ENCODE measurements around the gene HBS1L.

The HBS1L gene

GRCh38 chr6:134948691-134949090 is 105.9 kb downstream of the HBS1L start:
- no peak for DNase-seq (ENCODE audit: low read depth)

DNA sequence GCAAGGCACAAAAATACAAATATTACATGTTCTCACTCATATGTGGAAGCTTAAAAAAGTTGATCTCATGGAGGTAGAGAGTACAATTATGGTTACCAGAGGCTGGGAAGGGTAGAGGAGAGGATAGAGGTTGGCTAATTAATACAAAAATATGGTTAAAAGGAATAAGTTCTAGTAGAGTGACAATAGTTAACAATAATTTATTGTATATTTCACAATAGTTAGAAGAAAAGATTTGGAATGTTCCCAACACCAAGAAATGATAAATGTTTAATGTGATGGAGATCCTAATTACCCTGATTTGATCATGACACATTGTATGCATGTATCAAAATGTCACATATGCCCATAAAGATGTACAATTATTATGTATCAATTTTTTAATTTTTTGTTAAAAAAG is 106.5 kb downstream of the HBS1L start:
- DNase-seq (ENCODE audit: low read depth), result no peak

- DNase-seq (ENCODE audit: low read depth), result no peak
These were observed 109.6 kb downstream of the HBS1L start for GRCh38 chr6:134945045-134945444.

GRCh38 chr6:134943522-134944111 is 111.0 kb downstream of the HBS1L start:
- no peak for DNase-seq (ENCODE audit: low read depth)

DNA sequence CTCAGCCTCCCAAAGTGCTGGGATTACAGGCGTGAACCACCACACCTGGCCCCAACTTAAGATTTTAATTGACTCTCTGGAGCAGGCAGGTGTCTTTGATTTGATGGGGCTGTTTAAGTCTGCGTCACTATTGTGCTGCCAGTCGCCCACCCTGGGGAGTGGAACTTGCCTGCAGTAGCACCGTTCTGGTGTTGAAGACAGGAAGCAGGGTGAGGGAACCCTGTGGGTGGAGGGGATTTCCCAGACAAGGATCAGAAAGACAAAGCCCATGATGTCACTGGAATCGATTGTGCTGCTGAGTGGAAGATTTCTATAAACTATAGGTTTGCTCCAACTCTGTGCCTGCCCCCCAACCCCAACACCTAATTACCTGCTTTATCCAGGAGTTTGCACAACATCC is 115.7 kb downstream of the HBS1L start:
- DNase-seq (ENCODE audit: low read depth), result no peak

DNA sequence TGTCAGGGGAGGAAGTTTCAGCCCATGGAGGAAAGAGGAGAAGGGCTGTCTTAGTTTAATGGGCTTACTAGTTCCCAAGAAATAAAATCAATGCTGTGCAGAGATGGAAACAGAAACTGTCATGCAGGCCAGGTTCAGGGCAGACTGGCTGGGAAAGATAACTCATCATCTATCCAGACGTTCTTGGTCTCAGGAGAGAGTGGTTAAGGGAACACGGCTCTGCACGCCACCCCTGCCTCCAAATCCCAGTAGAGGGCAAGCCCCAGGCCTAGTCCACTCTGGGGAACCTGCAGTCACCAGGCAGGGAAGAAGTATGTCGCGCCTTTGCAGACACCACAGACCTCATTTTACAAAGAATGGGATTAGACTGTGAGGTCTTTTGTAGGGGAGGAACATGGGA is 117.2 kb downstream of the HBS1L start:
- DNase-seq (ENCODE audit: low read depth), result no peak

GRCh38 chr6:134936931-134937330 is 117.7 kb downstream of the HBS1L start:
- peak; percentile 76 for DNase-seq (ENCODE audit: low read depth)

GRCh38 chr6:134936476-134936875 is 118.1 kb downstream of the HBS1L start:
- DNase-seq (ENCODE audit: low read depth), result no peak

DNA sequence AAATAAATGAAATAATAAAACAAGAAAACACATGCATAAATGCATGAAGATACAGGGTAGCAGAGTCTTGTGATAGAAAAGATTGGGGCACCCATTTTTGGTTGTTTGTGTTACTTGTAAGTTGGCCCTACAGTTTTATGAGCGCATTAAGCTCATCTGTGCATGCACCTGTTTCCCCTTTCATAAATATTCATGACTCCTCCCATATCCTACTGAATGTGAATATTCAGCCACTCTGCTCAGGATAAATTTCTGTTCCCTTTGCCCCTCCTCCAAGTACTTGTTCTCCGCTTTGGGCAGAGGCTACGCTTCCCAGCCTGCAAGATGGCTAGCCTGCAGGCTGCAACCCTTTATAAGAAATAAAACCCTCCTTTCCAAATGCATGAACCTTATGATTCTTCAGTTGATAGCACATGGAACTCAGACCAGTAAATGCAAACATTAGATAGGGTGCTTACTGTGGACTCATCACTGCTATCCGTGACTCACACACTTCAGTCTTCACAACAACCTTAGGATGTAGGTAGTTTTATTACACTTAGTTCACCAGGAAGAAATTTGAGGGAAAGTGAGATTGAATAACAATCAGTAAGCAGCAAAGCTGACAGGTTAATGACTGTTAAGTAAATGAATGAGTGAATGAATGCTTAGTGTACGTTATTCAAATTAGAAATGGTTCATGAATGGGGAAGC is 119.7 kb downstream of the HBS1L start:
- no peak for DNase-seq (ENCODE audit: low read depth)

DNA sequence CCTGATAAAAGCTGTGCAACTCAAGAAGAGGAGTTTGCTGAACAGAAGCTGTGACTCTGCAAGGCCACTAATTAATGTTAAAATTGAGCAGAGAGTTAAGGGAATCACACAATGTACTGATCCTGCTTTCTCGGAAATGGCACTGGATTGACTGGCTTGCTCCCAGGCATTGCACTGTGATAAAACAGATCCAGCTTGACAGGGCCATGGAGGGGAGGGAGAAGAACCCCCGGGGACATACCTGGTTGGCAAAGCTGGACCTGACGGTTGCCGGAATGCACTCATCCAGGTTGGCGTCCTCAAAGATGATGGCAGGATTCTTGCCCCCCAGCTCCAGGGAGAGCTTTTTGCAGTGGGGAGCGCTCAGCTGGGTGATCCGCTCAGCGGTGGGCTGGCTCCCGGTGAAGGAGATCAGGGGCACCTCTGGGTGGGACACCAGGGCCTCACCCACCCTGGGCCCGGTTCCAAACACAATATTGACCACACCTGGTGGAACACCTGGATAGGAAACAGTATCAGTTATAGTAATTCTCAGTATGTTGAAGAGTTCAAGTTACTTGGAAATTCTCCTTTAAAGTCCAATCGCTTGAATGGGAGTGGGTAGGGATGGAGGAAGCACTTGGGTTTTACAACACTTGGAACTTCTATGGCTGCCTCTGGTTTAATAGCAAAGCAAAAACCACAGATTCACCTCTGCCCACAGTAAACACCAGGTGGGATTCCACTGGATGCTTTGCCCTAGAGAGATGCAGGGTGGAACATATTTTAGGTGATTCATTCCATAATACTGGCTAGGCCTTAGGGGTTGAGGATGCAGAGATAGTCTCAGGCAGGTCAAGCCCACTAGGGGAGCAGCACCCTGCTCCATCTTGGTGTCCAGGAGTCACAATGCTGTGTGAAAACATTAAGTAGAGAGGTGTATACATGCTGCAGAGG is 121.8 kb downstream of the HBS1L start:
- DNase-seq (ENCODE audit: low read depth), result no peak

GRCh38 chr6:134932098-134932497 is 122.5 kb downstream of the HBS1L start:
- no peak for DNase-seq (ENCODE audit: low read depth)

DNA sequence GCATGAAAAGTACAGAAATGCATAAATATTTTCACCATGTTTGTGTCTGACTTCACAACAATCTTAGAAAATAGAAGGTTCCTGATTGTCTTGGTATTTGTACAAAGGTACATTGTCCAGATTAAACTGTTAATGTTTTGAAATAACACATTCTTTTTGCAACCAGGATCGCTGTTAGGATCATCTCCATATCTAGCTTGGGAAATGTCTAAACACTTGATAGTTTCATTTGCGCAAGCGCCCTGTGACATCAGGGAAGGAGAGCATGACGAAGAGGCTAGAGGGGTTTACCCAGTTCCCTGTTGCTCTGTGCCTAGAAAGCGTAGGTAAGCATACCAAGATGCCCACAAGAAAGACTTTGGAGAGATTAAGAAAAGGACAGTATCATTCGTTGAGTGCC is 124.2 kb downstream of the HBS1L start:
- no peak for DNase-seq (ENCODE audit: low read depth)

DNA sequence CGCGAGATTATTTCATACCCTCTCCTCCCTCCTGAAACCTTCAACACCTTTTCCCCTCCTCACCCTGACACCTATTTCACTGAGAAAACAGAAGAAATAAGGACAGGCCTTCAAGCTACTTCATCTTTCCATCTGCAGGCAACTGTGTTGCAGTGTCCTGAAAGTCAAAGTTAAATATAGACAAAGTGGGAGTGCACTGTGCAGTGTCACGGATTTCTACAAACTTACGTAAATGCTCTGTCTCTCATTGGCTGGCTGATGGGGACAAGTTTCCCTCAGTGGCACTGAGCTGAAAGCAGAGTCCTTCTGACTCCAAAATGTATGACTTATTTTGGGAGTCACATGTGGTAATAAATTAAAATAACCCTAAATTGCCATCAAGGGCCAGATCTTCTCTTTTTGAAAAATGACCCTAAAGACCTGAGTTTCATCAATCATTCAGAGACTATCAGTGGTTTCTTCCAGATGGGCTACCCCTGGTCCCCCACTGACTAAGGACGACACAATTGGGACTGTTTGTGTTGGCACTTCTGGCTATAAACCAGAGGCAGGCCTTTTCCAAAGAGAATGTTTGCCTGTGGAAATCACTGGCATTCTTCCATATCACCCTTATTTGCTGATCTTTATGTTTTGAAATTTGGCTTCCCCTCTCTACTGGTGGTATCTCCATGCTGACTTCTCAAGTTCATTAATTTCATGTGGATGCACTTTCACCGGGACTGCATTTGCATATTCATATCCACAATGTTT is 126.3 kb downstream of the HBS1L start:
- DNase-seq (ENCODE audit: low read depth), result no peak

DNA sequence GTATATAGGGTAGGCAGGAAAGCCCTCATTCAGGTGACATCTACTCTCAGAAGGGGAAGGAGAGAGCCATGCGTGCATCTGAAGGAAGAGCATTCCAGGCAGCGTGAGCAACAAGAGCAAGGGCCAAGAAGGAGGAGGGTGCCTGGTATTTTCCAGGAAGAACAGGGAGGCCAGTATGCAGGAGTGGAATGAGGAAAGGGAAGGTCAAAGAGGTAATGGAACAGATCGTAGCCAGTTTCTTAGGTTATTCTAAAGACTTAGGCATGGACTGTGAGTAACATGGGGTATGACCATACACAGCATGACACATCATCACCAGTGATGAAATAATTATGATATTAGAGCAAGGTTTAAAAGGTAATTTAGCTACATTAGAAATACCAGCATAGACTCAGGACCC is 128.8 kb downstream of the HBS1L start:
- DNase-seq (ENCODE audit: low read depth), result peak; percentile 16

DNA sequence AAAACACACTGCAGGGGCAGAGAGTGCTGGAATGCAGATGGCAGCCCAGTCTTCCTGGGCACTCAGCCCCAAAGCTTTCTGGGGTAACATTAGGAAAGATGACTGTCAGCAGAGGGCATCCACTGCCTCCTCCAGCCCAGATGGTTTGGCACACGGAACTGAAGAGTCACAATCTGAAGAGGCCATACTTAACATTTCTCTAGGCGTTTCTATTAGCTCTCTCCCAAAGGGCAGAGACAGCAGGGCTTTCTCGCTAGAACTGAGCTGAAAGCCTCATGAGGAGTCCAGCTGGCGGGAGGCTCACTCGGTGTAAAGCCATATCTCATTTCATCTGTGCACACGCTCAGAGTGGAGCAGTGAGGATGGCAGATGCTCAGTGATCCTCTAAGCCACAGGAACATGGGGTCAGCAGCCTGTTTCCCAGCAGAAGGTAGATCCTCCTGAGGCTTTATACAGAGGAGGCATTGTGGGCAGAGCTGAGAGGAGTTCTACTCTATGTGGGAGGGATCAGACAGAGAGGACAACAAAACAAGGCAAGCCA is 132.8 kb downstream of the HBS1L start:
- no peak for DNase-seq (ENCODE audit: low read depth)

- DNase-seq (ENCODE audit: low read depth), result no peak
These were observed 133.3 kb downstream of the HBS1L start for GRCh38 chr6:134921276-134921675.

DNA sequence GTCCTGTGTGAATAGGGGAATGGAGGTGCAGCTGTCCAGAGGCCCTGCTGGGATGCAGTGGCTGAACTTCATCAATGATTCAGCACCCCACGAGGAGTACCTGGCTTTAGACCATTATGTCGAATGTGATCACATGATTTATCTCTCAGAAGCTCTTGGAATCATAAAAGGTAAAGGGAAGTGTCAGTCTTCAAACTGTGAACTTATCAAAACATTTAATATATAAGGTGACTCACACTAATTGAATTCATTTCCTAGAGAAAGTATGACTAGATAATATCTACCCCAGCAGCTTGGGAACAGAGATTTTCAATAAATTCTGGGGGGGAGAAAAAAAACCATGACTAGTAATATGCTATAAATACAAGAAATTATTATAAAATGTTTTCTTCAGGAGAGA is 134.2 kb downstream of the HBS1L start:
- DNase-seq (ENCODE audit: low read depth), result no peak

DNA sequence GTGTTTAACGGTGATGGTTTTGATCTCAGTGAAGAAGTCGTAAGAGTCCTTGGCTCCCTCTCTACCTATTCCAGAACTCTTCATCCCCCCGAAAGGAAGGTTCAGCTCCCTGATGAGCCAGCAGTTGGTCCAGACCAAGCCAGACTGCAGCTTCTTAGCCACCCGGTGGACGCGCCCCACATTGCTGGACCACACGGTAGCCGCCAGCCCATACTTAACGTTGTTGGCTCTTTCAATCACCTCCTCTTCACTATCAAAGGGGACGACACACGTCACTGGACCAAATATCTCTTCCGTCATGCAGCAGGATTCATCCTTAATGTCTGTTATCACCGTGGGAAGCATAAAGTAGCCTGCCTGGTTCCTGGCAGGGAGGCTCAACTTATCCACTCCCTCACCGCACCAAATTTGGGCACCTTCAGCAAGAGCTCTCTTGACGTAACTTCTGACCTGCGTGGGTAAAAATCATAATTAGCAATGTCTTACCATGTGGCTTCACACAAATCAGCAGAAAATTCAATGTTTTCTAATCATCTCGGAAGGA is 136.1 kb downstream of the HBS1L start:
- no peak for DNase-seq (ENCODE audit: low read depth)

DNA sequence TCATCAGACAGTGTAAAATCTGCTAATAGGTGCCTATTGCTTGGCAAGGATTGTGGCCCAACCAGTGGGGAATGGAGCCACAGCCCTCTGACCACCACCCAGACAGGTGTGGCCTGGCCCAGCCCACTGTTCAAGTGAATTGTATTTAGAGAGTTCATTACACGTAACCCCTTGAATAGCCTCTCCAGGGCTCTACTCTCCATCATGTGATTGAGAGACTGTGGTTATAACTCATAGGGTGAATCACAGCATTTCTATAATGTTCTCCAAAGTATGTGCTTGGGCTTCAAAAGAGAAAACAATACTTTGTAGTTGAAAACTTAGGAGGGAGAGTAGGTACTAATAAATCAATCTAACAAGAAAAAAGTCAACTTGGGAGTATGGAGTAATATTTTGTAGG is 143.1 kb downstream of the HBS1L start:
- DNase-seq (ENCODE audit: low read depth), result peak; percentile 67

DNA sequence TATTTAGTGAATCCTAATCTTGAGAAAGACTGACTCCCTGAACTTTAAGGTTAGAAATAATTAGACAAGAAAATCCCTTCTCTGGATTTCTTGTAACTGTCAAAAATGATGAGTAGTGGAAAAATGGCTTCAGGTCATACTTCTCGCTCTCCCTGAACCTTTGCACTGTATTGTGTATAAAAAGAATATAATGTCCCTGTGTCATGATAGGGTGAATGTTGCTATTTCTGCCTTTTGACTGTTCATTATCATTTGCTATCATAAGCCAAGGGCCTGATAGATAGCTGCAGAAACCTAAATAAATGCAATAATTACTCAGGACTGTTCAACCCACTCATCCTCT is 144.1 kb downstream of the HBS1L start:
- DNase-seq (ENCODE audit: low read depth), result no peak
